AG04449 (cell line): ENCODE measurements around the gene PALS2.

Experiments used
- CTCF ChIA-PET: fragments of 350-600 bp; formaldehyde crosslinking; extraction: SDS; loops from one replicate; lab custom pipeline; 2021; ENCODE audit warnings: antibody characterized with exemption; lab: Yijun Ruan, JAX
- POLR2A ChIA-PET: fragments of 400-600, 350-600 bp; formaldehyde crosslinking; extraction: SDS; loops from one replicate; lab custom pipeline; 2020; ENCODE audit warnings: antibody characterized with exemption, inconsistent platforms; lab: Yijun Ruan, JAX
- DNase-seq: peaks from one replicate; pipeline ENCODE4 v3.0.0-alpha.2; 2010; ENCODE audit warnings: low read depth, low spot score
- H3K4me3 ChIP-seq: 2 replicates; pipeline ENCODE4 v1.5.1; 2011; ENCODE audit warnings: low read depth, mild to moderate bottlenecking, control low read depth, low read length
- TF ChIP-seq, protein P1 (sequence below): IDR thresholded peaks from one replicate; pipeline ENCODE4 v1.5.1; 2011; ENCODE audit warnings: mild to moderate bottlenecking, moderate library complexity, low read length, control low read depth, inconsistent platforms; ENCODE audit not compliant: insufficient read depth; ENCODE audit errors: missing control alignments

Gene PALS2

DNA sequence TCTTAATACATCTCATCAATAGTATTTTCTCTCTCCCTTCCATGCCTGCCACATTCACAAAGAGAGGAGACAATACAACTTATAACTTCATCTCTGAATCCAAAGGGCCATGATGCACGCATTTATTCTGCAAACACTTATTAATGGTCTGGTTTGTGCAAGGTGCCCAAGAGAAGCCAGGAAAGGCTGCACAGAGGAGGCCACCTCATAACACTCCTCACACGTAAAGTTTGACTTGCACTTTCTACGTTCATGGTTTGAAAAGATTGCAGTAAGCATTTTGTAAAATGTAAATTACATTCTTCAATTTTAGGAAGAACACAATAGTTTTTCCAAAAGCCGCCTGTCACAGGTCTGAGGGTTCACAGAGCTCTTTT, 1.2 kb upstream of the PALS2 start:
- TF ChIP-seq, protein P1, sequence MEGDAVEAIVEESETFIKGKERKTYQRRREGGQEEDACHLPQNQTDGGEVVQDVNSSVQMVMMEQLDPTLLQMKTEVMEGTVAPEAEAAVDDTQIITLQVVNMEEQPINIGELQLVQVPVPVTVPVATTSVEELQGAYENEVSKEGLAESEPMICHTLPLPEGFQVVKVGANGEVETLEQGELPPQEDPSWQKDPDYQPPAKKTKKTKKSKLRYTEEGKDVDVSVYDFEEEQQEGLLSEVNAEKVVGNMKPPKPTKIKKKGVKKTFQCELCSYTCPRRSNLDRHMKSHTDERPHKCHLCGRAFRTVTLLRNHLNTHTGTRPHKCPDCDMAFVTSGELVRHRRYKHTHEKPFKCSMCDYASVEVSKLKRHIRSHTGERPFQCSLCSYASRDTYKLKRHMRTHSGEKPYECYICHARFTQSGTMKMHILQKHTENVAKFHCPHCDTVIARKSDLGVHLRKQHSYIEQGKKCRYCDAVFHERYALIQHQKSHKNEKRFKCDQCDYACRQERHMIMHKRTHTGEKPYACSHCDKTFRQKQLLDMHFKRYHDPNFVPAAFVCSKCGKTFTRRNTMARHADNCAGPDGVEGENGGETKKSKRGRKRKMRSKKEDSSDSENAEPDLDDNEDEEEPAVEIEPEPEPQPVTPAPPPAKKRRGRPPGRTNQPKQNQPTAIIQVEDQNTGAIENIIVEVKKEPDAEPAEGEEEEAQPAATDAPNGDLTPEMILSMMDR, result no peak
- CTCF ChIA-PET, result interaction anchor here (0.8 to 1.3 kb wide), 3 partner anchors 10 to 708 kb away, joined by 3 to 5 read pairs (median 3); no protein-coding TSS in a partner anchor
- H3K4me3 ChIP-seq, result no peak overlapping the region
- POLR2A ChIA-PET, result no interaction called here
- no peak for DNase-seq

DNA sequence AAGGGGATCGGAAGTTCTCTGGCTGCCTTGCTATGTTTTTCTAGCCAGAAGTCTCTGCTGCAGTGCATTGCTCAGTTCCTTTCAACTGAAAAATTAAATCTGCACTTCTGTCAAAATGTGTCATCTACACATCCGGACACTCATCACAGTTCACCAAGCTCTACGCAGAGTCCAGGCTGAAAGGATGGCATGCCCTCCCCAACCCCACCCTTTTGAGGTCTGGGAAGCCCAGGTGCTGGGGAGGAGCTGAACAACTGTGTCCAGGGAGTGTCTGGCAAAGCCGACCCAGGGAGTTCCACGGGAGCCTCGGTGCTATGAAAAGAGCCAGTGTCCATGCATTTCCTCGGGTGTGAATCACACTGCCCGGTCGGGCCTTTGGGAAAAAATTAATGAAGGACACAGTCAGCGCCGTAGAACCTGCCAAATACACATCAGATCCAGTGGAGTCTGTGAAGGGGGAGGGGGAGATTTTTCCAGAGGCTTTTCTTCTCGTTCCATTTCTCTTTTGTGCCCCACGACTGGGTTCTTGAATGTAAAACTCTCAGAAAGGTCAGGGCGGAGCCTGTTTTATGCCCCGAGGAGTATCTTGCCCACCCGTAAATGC, 757 bp upstream of the PALS2 start:
- POLR2A ChIA-PET, result interaction anchor here (1.6 kb wide), 1 partner anchor 96 kb away, joined by 3 read pairs; no protein-coding TSS in a partner anchor
- CTCF ChIA-PET, result interaction anchor here (0.8 to 4.4 kb wide), 4 partner anchors 10 to 709 kb away, joined by 3 to 40 read pairs (median 4); no protein-coding TSS in a partner anchor
- no peak for DNase-seq
- H3K4me3 ChIP-seq, result peak overlapping the region; percentile 70
- TF ChIP-seq, protein P1, result no peak

DNA sequence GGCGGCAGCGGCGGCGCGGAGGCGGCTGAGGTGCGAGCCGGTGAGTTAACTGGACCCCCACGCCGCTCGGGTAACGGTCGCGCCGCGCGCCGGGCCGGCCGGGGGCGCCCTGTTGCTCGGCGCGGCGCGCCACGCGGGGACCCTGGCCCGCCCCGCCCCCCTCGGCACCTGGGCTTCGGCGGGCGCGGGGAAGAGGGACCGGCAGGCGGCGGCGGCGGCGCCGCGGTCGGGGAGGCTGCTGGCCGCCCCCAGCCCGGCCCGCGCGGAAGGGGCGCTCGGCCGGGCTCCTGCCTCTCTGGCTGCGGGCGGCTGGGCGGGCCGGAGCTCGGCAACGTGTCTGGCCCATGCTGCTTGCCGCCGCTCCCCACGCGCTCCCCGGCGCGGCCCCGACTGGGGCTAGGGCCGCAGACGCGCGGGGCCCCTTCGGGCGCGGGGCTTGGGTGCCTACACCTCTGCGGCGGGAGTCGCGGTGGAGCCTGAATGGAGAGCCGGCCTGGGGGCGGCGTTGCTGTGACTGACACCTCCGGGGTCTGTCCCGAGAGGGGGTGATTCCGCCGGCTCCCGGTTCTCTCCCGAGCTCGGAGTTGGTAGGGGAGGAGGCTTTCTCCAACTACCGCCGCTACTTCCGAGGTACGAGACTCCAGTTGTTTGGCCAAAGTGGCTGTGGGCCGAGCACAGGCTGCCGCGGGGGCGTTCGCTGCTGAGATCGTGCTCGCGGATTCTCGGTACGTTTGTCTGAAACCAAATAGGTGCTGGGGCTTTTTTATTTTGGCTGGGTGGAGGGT, 494 bp downstream of the PALS2 start:
- no peak for DNase-seq
- POLR2A ChIA-PET, result interaction anchor here (0.6 to 1.6 kb wide), 3 partner anchors 94 to 1468 kb away, joined by 3 to 4 read pairs (median 4); partner anchors contain the start of gene CYCS
- CTCF ChIA-PET, result interaction anchor here (1.2 to 5.7 kb wide), 6 partner anchors 11 to 524 kb away, joined by 3 to 96 read pairs (median 12); no protein-coding TSS in a partner anchor
- H3K4me3 ChIP-seq, result peak overlapping the region; percentile 75
- TF ChIP-seq, protein P1, result no peak

DNA sequence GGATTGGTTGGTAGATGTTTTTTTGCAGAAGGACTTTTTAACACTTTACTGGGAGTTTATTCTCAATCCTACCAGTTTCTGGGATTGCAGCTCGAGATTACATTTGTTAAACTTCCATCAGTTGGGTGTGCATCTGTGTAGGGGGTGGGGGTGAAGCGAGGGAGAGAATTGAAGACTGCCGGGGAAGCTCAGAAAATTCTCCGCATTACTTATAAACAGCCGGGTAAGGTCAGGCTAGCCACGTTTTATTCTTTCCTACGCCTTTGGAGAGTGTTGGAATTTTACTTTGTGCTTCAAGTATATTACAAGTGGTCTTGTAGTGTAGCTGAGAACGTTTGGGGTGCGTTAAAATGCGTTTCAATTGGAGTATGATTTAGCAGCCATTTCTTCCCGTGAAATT, 1.1 kb downstream of the PALS2 start:
- POLR2A ChIA-PET, result interaction anchor here (1.2 kb wide), 1 partner anchor 551 kb away, joined by 4 read pairs; the partner anchor contains the start of gene CYCS
- peak overlapping the region; percentile 75 for H3K4me3 ChIP-seq
- CTCF ChIA-PET, result interaction anchor here (0.6 to 5.7 kb wide), 7 partner anchors 12 to 524 kb away, joined by 3 to 96 read pairs (median 4); no protein-coding TSS in a partner anchor
- TF ChIP-seq, protein P1, result no peak
- no peak for DNase-seq

GRCh38 chr7:24574950-24575349, 1.7 kb downstream of the PALS2 start:
- DNase-seq, result no peak
- ChIA-PET POLR2A (no interaction called here), CTCF (interaction anchor here (0.6 to 5.7 kb wide), 16 partner anchors 11 to 523 kb away, joined by 3 to 96 read pairs (median 4); no protein-coding TSS in a partner anchor)
- TF ChIP-seq, protein P1, result no peak
- H3K4me3 ChIP-seq, result peak overlapping the region; percentile 75
